ENCODE data around the gene TRIM25. TPM values are rescaled to one million over a fixed set of nuclear protein-coding genes. Genes with fewer than 3 reads are reported as not detected.
A peak's percentile ranks its signal among the peaks of the same experiment; 100 is the strongest.

The TRIM25 gene
- total and polyA plus RNA-seq, 3 experiments from 2014 or later, result 7.6 to 49.2 (median 47.6) TPM

GRCh38 chr17:56867948-56868376 lies 45.9 kb downstream of the TRIM25 start:
- H3K36me3 ChIP-seq (ENCODE audit: insufficient read depth, low read length), result peaks cover 4% of the 10 kb centered on the region
- no peak overlapping the region for H3K27ac ChIP-seq (ENCODE audit: low read depth, low read length)
- ChIA-PET POLR2A (no interaction called here), CTCF (interaction anchor here (0.7 to 1.2 kb wide), 2 partner anchors 48 to 85 kb away, joined by 3 read pairs; no protein-coding TSS in a partner anchor)
- Mint-ChIP-seq H3K9me3 (no peaks in the 10 kb centered on the region), H3K4me3 (no peak overlapping the region), H3K36me3 (peaks cover 0 to 33% (median 5%) of the 10 kb centered on the region in 3 donors), H3K4me1 (peaks cover 0 to 4% (median 3%) of the 10 kb centered on the region in 3 donors), H3K27me3 (no peaks in the 10 kb centered on the region), H3K27ac (peak overlapping the region in 2 of 8 donors; percentile 8 to 15)
- H3K27me3 ChIP-seq (ENCODE audit: insufficient read depth, low read length, poor library complexity, severe bottlenecking), result no peaks in the 10 kb centered on the region
- no peaks in the 10 kb centered on the region for H3K4me1 ChIP-seq (ENCODE audit: insufficient read depth, low read length)
- no peak for DNase-seq
- no peak overlapping the region for H3K4me3 ChIP-seq (ENCODE audit: low read length)
- H3K9me3 ChIP-seq (ENCODE audit: low read length), result no peaks in the 10 kb centered on the region

- ChIA-PET POLR2A (no interaction called here), CTCF (interaction anchor here (0.7 kb wide), 1 partner anchor 46 kb away, joined by 3 read pairs; no protein-coding TSS in a partner anchor)
- H3K36me3 Mint-ChIP-seq, result peaks cover 0 to 47% (median 11%) of the 10 kb centered on the region in 3 donors
- H3K36me3 ChIP-seq (ENCODE audit: insufficient read depth, low read length), result peaks cover 4% of the 10 kb centered on the region
- H3K4me1 ChIP-seq (ENCODE audit: insufficient read depth, low read length), result no peaks in the 10 kb centered on the region
- peak in 1 of 5 donors; percentile 7 for DNase-seq
- no peak overlapping the region for H3K27ac ChIP-seq (ENCODE audit: low read depth, low read length)
- no peak overlapping the region for H3K4me3 Mint-ChIP-seq
- peaks cover 0 to 4% (median 3%) of the 10 kb centered on the region in 3 donors for H3K4me1 Mint-ChIP-seq
- no peak overlapping the region for H3K4me3 ChIP-seq (ENCODE audit: low read length)
- peak overlapping the region in 1 of 8 donors; percentile 64 for H3K27ac Mint-ChIP-seq
- H3K27me3 ChIP-seq (ENCODE audit: insufficient read depth, low read length, poor library complexity, severe bottlenecking), result no peaks in the 10 kb centered on the region
- H3K9me3 ChIP-seq (ENCODE audit: low read length), result no peaks in the 10 kb centered on the region
- no peaks in the 10 kb centered on the region for H3K9me3 Mint-ChIP-seq
- no peaks in the 10 kb centered on the region for H3K27me3 Mint-ChIP-seq
These were observed 47.4 kb downstream of the TRIM25 start for GRCh38 chr17:56866496-56866895.

GRCh38 chr17:56866076-56866475 lies 47.8 kb downstream of the TRIM25 start:
- no peak for DNase-seq
- ChIA-PET POLR2A (no interaction called here), CTCF (no interaction called here)
- Mint-ChIP-seq H3K4me3 (no peak overlapping the region), H3K36me3 (peaks cover 0 to 51% (median 13%) of the 10 kb centered on the region in 3 donors), H3K4me1 (peaks cover 0 to 4% (median 3%) of the 10 kb centered on the region in 3 donors), H3K27me3 (no peaks in the 10 kb centered on the region), H3K9me3 (no peaks in the 10 kb centered on the region), H3K27ac (no peak overlapping the region)
- Histone ChIP-seq H3K9me3 (ENCODE audit: low read length) (no peaks in the 10 kb centered on the region), H3K4me1 (ENCODE audit: insufficient read depth, low read length) (no peaks in the 10 kb centered on the region), H3K27ac (ENCODE audit: low read depth, low read length) (no peak overlapping the region), H3K4me3 (ENCODE audit: low read length) (no peak overlapping the region), H3K27me3 (ENCODE audit: insufficient read depth, low read length, poor library complexity, severe bottlenecking) (no peaks in the 10 kb centered on the region), H3K36me3 (ENCODE audit: insufficient read depth, low read length) (peaks cover 4% of the 10 kb centered on the region)

GRCh38 chr17:56863974-56864373 lies 49.9 kb downstream of the TRIM25 start:
- Mint-ChIP-seq H3K27ac (peak overlapping the region in 1 of 8 donors; percentile 50), H3K36me3 (peaks cover 0 to 65% (median 13%) of the 10 kb centered on the region in 3 donors), H3K27me3 (no peaks in the 10 kb centered on the region), H3K4me1 (no peaks in the 10 kb centered on the region), H3K9me3 (no peaks in the 10 kb centered on the region), H3K4me3 (no peak overlapping the region)
- Histone ChIP-seq H3K36me3 (ENCODE audit: insufficient read depth, low read length) (peaks cover 15% of the 10 kb centered on the region), H3K4me1 (ENCODE audit: insufficient read depth, low read length) (no peaks in the 10 kb centered on the region), H3K27ac (ENCODE audit: low read depth, low read length) (no peak overlapping the region), H3K9me3 (ENCODE audit: low read length) (no peaks in the 10 kb centered on the region), H3K4me3 (ENCODE audit: low read length) (no peak overlapping the region), H3K27me3 (ENCODE audit: insufficient read depth, low read length, poor library complexity, severe bottlenecking) (no peaks in the 10 kb centered on the region)
- ChIA-PET CTCF (interaction anchor here (1.2 to 2.4 kb wide), 2 partner anchors 29 to 44 kb away, joined by 3 to 6 read pairs; no protein-coding TSS in a partner anchor), POLR2A (no interaction called here)
- DNase-seq, result no peak

- H3K27me3 ChIP-seq (ENCODE audit: insufficient read depth, low read length, poor library complexity, severe bottlenecking), result no peaks in the 10 kb centered on the region
- no peaks in the 10 kb centered on the region for H3K9me3 ChIP-seq (ENCODE audit: low read length)
- no peak overlapping the region for H3K27ac ChIP-seq (ENCODE audit: low read depth, low read length)
- Mint-ChIP-seq H3K27ac (no peak overlapping the region), H3K27me3 (no peaks in the 10 kb centered on the region), H3K4me3 (no peak overlapping the region), H3K4me1 (no peaks in the 10 kb centered on the region), H3K9me3 (no peaks in the 10 kb centered on the region), H3K36me3 (peaks cover 6 to 76% (median 15%) of the 10 kb centered on the region in 3 donors)
- CTCF ChIA-PET, result no interaction called here
- no peaks in the 10 kb centered on the region for H3K4me1 ChIP-seq (ENCODE audit: insufficient read depth, low read length)
- H3K4me3 ChIP-seq (ENCODE audit: low read length), result no peak overlapping the region
- POLR2A ChIA-PET, result no interaction called here
- peaks cover 22% of the 10 kb centered on the region for H3K36me3 ChIP-seq (ENCODE audit: insufficient read depth, low read length)
- no peak for DNase-seq
These were observed 52.0 kb downstream of the TRIM25 start for GRCh38 chr17:56861899-56862298.

GRCh38 chr17:56851008-56851407 lies 62.8 kb downstream of the TRIM25 start:
- H3K27ac Mint-ChIP-seq, result peak overlapping the region in 2 of 8 donors; percentile 20 to 25
- Histone ChIP-seq H3K9me3 (ENCODE audit: low read length) (no peaks in the 10 kb centered on the region), H3K4me1 (ENCODE audit: insufficient read depth, low read length) (no peaks in the 10 kb centered on the region), H3K4me3 (ENCODE audit: low read length) (no peak overlapping the region), H3K36me3 (ENCODE audit: insufficient read depth, low read length) (peaks cover 29% of the 10 kb centered on the region), H3K27ac (ENCODE audit: low read depth, low read length) (no peak overlapping the region), H3K27me3 (ENCODE audit: insufficient read depth, low read length, poor library complexity, severe bottlenecking) (no peaks in the 10 kb centered on the region)
- H3K4me3 Mint-ChIP-seq, result peak overlapping the region in 1 of 7 donors; percentile 6
- no peaks in the 10 kb centered on the region for H3K9me3 Mint-ChIP-seq
- ChIA-PET POLR2A (interaction anchor here (1.1 kb wide), 1 partner anchor 16 kb away, joined by 3 read pairs; no protein-coding TSS in a partner anchor), CTCF (interaction anchor here (0.9 kb wide), 2 partner anchors 31 to 89 kb away, joined by 3 to 5 read pairs; no protein-coding TSS in a partner anchor)
- H3K4me1 Mint-ChIP-seq, result peaks cover 0 to 2% (median 0%) of the 10 kb centered on the region in 3 donors
- DNase-seq, result no peak
- H3K36me3 Mint-ChIP-seq, result peaks cover 9 to 79% (median 26%) of the 10 kb centered on the region in 3 donors
- H3K27me3 Mint-ChIP-seq, result no peaks in the 10 kb centered on the region

- Mint-ChIP-seq H3K27ac (peak overlapping the region in 2 of 8 donors; percentile 20 to 25), H3K4me1 (peaks cover 0 to 2% (median 0%) of the 10 kb centered on the region in 3 donors), H3K36me3 (peaks cover 10 to 79% (median 27%) of the 10 kb centered on the region in 3 donors), H3K4me3 (peak overlapping the region in 1 of 7 donors; percentile 6), H3K27me3 (no peaks in the 10 kb centered on the region), H3K9me3 (no peaks in the 10 kb centered on the region)
- Histone ChIP-seq H3K9me3 (ENCODE audit: low read length) (no peaks in the 10 kb centered on the region), H3K4me1 (ENCODE audit: insufficient read depth, low read length) (no peaks in the 10 kb centered on the region), H3K4me3 (ENCODE audit: low read length) (no peak overlapping the region), H3K36me3 (ENCODE audit: insufficient read depth, low read length) (peaks cover 30% of the 10 kb centered on the region), H3K27me3 (ENCODE audit: insufficient read depth, low read length, poor library complexity, severe bottlenecking) (no peaks in the 10 kb centered on the region), H3K27ac (ENCODE audit: low read depth, low read length) (no peak overlapping the region)
- no peak for DNase-seq
- POLR2A ChIA-PET, result no interaction called here
- CTCF ChIA-PET, result interaction anchor here (0.9 to 1.6 kb wide), 3 partner anchors 31 to 89 kb away, joined by 3 to 6 read pairs (median 5); no protein-coding TSS in a partner anchor
These were observed 63.3 kb downstream of the TRIM25 start for GRCh38 chr17:56850591-56850990.

GRCh38 chr17:56849131-56849530 lies 64.7 kb downstream of the TRIM25 start:
- peaks cover 30% of the 10 kb centered on the region for H3K36me3 ChIP-seq (ENCODE audit: insufficient read depth, low read length)
- Mint-ChIP-seq H3K4me1 (peaks cover 0 to 2% (median 0%) of the 10 kb centered on the region in 3 donors), H3K4me3 (no peak overlapping the region), H3K36me3 (peaks cover 10 to 80% (median 25%) of the 10 kb centered on the region in 3 donors), H3K27ac (peak overlapping the region in 2 of 8 donors; percentile 40 to 48), H3K9me3 (no peaks in the 10 kb centered on the region), H3K27me3 (no peaks in the 10 kb centered on the region)
- no peaks in the 10 kb centered on the region for H3K9me3 ChIP-seq (ENCODE audit: low read length)
- H3K4me3 ChIP-seq (ENCODE audit: low read length), result no peak overlapping the region
- no peaks in the 10 kb centered on the region for H3K4me1 ChIP-seq (ENCODE audit: insufficient read depth, low read length)
- ChIA-PET CTCF (interaction anchor here (1.6 kb wide), 1 partner anchor 30 kb away, joined by 6 read pairs; no protein-coding TSS in a partner anchor), POLR2A (no interaction called here)
- no peak for DNase-seq
- no peaks in the 10 kb centered on the region for H3K27me3 ChIP-seq (ENCODE audit: insufficient read depth, low read length, poor library complexity, severe bottlenecking)
- H3K27ac ChIP-seq (ENCODE audit: low read depth, low read length), result no peak overlapping the region
